Testis (tissue), 2 donors: Measurements from ENCODE around the gene EPSTI1.

ENCODE experiments used
- POLR2A ChIP-seq: fragments of 450-650 bp; IDR thresholded peaks from one replicate; pipeline ENCODE4 v1.6.1; 2017; ENCODE audit warnings: antibody characterized with exemption, mild to moderate bottlenecking, moderate library complexity
- TF ChIP-seq, protein P1 (sequence below), 3 experiments: fragments of 450-650 bp in 2 of 3; fragments of 200-600 bp in 1 of 3; sonication (generic) in 1 of 3; IDR thresholded peaks; one replicate each; pipeline ENCODE4 v1.5.1; 2016 to 2019; ENCODE audit warnings: antibody characterized with exemption in 3 of 3, mild to moderate bottlenecking in 2 of 3, moderate library complexity in 1 of 3

DNA sequence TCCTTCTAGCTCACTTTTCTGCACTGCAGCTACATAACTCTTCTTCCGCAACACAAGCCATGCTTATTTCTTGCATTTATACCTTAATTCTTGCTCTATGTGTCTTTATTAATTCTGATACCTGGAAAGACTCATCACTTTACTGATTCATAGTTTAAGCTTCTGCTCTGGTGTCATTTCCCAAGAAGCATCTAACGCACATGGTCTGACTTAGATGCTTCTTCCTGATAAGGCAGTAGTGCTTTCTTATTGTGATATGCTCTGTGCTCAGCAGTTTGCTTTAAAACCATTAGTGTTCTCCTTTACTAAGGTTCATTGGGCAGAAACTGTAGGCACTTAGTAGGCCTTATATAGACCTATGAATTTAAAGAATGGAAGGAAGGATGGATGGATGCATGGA is 66.4 kb downstream of the EPSTI1 start:
- TF ChIP-seq, protein P1, sequence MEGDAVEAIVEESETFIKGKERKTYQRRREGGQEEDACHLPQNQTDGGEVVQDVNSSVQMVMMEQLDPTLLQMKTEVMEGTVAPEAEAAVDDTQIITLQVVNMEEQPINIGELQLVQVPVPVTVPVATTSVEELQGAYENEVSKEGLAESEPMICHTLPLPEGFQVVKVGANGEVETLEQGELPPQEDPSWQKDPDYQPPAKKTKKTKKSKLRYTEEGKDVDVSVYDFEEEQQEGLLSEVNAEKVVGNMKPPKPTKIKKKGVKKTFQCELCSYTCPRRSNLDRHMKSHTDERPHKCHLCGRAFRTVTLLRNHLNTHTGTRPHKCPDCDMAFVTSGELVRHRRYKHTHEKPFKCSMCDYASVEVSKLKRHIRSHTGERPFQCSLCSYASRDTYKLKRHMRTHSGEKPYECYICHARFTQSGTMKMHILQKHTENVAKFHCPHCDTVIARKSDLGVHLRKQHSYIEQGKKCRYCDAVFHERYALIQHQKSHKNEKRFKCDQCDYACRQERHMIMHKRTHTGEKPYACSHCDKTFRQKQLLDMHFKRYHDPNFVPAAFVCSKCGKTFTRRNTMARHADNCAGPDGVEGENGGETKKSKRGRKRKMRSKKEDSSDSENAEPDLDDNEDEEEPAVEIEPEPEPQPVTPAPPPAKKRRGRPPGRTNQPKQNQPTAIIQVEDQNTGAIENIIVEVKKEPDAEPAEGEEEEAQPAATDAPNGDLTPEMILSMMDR (IDR thresholded peaks at IDR 0.05) = no peak
- TF ChIP-seq POLR2A = no peak
